GM12874 (cell line): ENCODE data around the gene ZSWIM5.

Experiments
- TF ChIP-seq, protein P1 (sequence below): IDR thresholded peaks from 2 replicates; pipeline ENCODE4 v1.5.1; 2011; ENCODE audit warnings: low read depth, mild to moderate bottlenecking, control low read depth, low read length, moderate library complexity; ENCODE audit not compliant: insufficient read depth

The ZSWIM5 gene

GRCh38 chr1:45170151-45170742 lies 36.2 kb downstream of the ZSWIM5 start:
- TF ChIP-seq, protein P1, sequence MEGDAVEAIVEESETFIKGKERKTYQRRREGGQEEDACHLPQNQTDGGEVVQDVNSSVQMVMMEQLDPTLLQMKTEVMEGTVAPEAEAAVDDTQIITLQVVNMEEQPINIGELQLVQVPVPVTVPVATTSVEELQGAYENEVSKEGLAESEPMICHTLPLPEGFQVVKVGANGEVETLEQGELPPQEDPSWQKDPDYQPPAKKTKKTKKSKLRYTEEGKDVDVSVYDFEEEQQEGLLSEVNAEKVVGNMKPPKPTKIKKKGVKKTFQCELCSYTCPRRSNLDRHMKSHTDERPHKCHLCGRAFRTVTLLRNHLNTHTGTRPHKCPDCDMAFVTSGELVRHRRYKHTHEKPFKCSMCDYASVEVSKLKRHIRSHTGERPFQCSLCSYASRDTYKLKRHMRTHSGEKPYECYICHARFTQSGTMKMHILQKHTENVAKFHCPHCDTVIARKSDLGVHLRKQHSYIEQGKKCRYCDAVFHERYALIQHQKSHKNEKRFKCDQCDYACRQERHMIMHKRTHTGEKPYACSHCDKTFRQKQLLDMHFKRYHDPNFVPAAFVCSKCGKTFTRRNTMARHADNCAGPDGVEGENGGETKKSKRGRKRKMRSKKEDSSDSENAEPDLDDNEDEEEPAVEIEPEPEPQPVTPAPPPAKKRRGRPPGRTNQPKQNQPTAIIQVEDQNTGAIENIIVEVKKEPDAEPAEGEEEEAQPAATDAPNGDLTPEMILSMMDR, result no peak

GRCh38 chr1:45155957-45156356 lies 50.4 kb downstream of the ZSWIM5 start:
- TF ChIP-seq, protein P1, result no peak

DNA sequence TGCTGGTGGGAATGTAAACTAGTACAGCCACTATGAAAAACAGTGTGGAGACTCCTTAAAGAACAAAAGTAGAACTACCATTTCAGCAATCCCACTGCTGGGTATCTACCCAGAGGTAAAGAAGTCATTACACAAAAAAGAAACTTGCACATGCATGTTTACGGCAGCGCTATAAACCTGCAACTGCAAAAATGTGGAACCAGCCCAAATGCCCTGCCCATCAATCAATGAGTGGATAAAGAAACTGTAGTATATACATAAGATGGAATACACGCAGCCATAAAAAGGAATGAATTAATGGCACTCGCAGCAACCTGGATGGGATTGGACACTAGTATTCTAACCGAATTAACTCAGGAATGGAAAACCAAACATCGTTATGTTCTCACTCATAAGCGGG lies 51.0 kb downstream of the ZSWIM5 start:
- TF ChIP-seq, protein P1, result no peak

DNA sequence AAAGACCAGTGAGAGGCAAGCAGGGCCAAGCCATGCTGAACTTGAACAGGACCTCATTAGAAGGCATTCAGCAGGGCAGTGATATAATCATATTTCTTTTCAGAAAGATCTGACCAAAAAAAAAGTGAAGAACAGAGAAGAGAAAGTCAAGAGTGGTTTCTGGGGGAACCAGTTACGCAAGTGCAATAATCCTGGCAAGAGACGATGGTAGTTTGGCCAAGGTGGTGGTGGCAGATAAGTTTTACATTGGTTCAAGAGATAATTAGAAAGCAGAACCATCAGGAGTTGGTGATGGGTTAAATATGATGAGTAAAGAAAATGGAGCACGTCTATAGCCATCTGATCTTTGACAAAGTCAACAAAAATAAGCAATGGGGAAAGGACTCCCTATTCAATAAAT lies 54.3 kb downstream of the ZSWIM5 start:
- TF ChIP-seq, protein P1, result no peak

GRCh38 chr1:45148209-45148825 lies 58.1 kb downstream of the ZSWIM5 start:
- TF ChIP-seq, protein P1, result no peak

- TF ChIP-seq, protein P1, result no peak
Observed at GRCh38 chr1:45146833-45147232, 59.6 kb downstream of the ZSWIM5 start.

- TF ChIP-seq, protein P1, result no peak
Observed at GRCh38 chr1:45141247-45142003, 65.0 kb downstream of the ZSWIM5 start.
